Type B pancreatic cell (in vitro differentiated cells): Measurements from ENCODE around the gene BRD9. TPM values are rescaled to one million over a fixed set of nuclear protein-coding genes. Genes with fewer than 3 reads are reported as not detected.
"Not testable (repeated sequence)": the region's sequence is repeated elsewhere in the genome, so short reads cannot be mapped to it uniquely, and the experiment has no call there.

Experiments used
- DNase-seq: peaks from one replicate; pipeline ENCODE4 v3.0.0; 2021; ENCODE audit warnings: mixed read lengths; ENCODE audit not compliant: unreplicated experiment; ENCODE audit errors: extremely low spot score
- H3K27ac Mint-ChIP-seq: 2 replicates; pipeline ENCODE4 v1.8.0; 2021; ENCODE audit warnings: mild to moderate bottlenecking, mixed read lengths
- H3K27me3 Mint-ChIP-seq: 2 replicates; pipeline ENCODE4 v1.8.0; 2021; ENCODE audit warnings: mixed read lengths
- H3K36me3 Mint-ChIP-seq: 2 replicates; pipeline ENCODE4 v1.8.0; 2021; ENCODE audit warnings: mixed read lengths
- H3K4me1 Mint-ChIP-seq: one replicate; pipeline ENCODE4 v1.8.0; 2021; ENCODE audit warnings: mixed read lengths; ENCODE audit not compliant: unreplicated experiment
- H3K4me3 Mint-ChIP-seq: 2 replicates; pipeline ENCODE4 v1.8.0; 2021; ENCODE audit warnings: mild to moderate bottlenecking, mixed read lengths
- H3K9me3 Mint-ChIP-seq: 2 replicates; pipeline ENCODE4 v1.8.0; 2021; ENCODE audit warnings: mixed read lengths
- total RNA-seq: library from RNA; stranded (reverse); gene quantifications from 2 replicates; pipeline ENCODE4 v1.2.1, GENCODE V29; 2021; ENCODE audit warnings: low replicate concordance
- TF ChIP-seq, protein P1 (sequence below): fragments of 200-600 bp; sonication (generic); conservative IDR thresholded peaks from 2 replicates; pipeline ENCODE4 v1.5.0; 2021; ENCODE audit warnings: antibody characterized with exemption, mild to moderate bottlenecking

Gene BRD9
- total RNA-seq, 1 donor from 2014 or later = 55.6 TPM

DNA sequence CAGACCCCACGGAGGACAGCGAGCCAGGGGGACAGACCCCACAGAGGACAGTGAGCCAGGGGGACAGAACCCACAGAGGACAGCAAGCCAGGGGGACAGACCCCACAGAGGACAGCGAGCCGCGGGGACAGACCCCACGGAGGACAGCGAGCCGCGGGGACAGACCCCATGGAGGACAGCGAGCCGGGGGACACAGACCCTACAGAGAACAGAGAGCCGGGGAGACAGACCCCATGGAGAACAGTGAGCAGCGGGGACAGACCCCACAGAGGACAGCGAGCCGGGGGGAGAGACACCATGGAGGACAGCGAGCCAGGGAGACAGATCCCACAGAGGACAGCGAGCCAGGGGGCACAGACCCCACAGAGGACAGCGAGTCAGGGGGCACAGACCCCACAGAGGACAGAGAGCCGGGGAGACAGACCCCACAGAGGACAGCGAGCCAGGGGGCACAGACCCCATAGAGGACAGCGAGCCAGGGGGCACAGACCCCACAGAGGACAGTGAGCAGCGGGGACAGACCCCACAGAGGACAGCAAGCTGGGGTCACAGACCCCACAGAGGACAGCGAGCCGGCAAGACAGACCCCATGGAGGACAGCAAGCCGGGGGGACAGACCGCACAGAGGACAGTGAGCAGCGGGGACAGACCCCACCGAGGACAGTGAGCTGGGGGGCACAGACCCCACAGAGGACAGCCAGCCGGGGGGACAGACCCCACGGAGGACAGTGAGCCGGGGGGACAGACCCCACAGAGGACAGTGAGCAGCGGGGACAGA is 37.4 kb downstream of the BRD9 start:
- H3K27me3 Mint-ChIP-seq = no peaks in the 10 kb centered on the region
- H3K9me3 Mint-ChIP-seq = no peaks in the 10 kb centered on the region
- H3K27ac Mint-ChIP-seq = no peak overlapping the region
- H3K4me1 Mint-ChIP-seq = peaks cover 4% of the 10 kb centered on the region
- no peaks in the 10 kb centered on the region for H3K36me3 Mint-ChIP-seq
- DNase-seq = no peak
- no peak overlapping the region for H3K4me3 Mint-ChIP-seq
- TF ChIP-seq, protein P1, sequence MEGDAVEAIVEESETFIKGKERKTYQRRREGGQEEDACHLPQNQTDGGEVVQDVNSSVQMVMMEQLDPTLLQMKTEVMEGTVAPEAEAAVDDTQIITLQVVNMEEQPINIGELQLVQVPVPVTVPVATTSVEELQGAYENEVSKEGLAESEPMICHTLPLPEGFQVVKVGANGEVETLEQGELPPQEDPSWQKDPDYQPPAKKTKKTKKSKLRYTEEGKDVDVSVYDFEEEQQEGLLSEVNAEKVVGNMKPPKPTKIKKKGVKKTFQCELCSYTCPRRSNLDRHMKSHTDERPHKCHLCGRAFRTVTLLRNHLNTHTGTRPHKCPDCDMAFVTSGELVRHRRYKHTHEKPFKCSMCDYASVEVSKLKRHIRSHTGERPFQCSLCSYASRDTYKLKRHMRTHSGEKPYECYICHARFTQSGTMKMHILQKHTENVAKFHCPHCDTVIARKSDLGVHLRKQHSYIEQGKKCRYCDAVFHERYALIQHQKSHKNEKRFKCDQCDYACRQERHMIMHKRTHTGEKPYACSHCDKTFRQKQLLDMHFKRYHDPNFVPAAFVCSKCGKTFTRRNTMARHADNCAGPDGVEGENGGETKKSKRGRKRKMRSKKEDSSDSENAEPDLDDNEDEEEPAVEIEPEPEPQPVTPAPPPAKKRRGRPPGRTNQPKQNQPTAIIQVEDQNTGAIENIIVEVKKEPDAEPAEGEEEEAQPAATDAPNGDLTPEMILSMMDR = no peak

DNA sequence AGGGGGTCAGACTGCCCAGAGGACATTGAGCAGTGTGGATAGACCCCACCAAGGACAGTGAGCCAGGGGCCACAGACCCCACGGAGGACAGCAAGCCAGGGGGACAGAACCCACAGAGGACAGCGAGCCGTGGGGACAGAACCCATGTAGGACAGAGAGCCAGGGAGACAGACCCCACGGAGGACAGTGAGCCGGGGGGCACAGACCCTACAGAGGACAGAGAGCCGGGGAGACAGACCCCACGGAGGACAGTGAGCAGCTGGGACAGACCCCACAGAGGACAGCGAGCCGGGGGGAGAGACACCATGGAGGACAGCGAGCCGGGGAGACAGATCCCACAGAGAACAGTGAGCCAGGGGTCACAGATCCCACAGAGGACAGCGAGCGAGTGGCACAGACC is 38.4 kb downstream of the BRD9 start:
- H3K4me3 Mint-ChIP-seq = no peak overlapping the region
- H3K27ac Mint-ChIP-seq = no peak overlapping the region

DNA sequence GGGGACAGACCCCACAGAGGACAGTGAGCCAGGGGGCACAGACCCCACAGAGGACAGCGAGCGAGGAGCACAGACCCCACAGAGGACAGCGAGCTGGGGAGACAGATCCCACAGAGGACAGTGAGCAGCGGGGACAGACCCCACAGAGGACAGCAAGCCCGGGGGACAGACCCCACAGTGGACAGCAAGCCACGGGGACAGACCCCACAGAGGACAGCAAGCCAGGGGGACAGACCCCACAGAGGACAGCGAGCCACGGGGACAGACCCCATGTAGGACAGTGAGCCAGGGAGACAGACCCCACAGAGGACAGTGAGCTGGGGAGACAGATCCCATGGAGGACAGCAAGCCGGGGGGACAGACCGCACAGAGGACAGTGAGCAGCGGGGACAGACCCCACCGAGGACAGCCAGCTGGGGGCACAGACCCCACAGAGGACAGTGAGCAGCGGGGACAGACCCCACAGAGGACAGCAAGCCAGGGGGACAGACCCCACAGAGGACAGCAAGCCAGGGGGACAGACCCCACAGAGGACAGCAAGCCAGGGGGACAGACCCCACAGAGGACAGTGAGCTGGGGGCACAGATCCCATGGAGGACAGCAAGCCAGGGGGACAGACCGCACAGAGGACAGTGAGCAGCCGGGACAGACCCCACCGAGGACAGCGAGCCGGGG is 39.0 kb downstream of the BRD9 start:
- not testable (repeated sequence) for H3K4me1 Mint-ChIP-seq, H3K27me3 Mint-ChIP-seq, DNase-seq, H3K9me3 Mint-ChIP-seq, H3K4me3 Mint-ChIP-seq, H3K36me3 Mint-ChIP-seq, H3K27ac Mint-ChIP-seq

More for the DNA sequence above, 38.4 kb downstream of the BRD9 start:
- Mint-ChIP-seq H3K27me3 (no peaks in the 10 kb centered on the region), H3K36me3 (no peaks in the 10 kb centered on the region), H3K9me3 (no peaks in the 10 kb centered on the region), H3K4me1 (peaks cover 2% of the 10 kb centered on the region)
- DNase-seq = no peak
- TF ChIP-seq, protein P1 = no peak

DNA sequence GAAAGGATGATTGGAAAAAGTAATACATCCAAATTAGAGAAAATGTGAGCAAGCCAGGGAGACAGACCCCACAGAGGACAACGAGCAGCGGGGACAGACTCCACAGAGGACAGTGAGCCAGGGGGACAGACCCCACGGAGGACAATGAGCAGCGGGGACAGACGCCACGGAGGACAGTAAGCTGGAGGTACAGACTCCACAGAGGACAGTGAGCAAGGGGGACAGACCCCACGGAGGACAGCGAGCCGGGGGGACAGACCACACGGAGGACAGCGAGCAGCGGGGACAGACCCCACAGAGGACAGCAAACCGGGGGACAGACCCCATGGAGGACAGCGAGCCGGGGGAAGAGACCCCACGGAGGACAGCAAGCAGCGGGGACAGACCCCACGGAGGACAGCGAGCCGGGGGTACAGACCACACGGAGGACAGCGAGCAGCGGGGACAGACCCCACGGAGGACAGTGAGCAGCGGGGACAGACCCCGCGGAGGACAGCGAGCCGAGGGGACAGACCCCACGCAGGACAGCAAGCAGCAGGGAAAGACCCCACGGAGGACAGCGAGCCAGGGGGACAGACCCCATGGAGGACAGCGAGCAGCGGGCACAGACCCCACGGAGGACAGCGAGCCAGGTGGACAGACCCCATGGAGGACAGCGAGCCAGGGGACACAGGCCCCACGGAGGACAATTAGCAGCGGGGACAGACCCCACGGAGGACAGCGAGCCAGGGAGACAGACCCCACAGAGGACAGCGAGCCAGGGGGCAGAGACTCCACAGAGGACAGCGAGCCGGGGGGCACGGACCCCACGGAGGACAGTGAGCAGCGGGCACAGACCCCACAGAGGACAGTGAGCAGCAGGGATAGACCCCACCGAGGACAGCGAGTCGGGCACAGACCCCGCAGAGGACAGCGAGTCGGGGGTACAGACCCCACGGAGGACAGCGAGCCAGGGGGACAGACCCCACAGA is 39.9 kb downstream of the BRD9 start:
- TF ChIP-seq, protein P1 = no peak
- Mint-ChIP-seq H3K36me3 (no peaks in the 10 kb centered on the region), H3K27ac (no peak overlapping the region), H3K9me3 (no peaks in the 10 kb centered on the region), H3K27me3 (no peaks in the 10 kb centered on the region), H3K4me1 (peaks cover 5% of the 10 kb centered on the region), H3K4me3 (no peak overlapping the region)
- no peak for DNase-seq

DNA sequence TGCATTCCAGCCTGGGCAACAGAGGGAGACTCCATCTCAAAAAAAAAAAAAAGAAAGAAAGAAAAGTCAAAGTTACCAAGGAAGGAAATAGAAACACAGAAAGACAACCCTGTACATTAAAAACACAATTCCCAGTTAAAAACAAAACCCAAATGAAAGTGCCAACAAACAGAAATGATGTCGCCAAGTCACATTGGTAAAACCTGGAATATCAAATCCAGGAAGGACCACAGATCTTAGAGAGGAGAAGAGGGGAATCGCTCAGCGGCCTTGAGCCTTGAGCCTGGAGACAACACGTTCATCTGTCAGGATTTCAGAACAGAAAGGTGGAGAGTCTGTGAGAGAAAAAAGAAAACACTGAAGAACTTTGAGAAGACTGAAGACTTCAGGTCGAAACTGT is 40.6 kb downstream of the BRD9 start:
- TF ChIP-seq, protein P1 = no peak
- H3K4me1 Mint-ChIP-seq = peaks cover 5% of the 10 kb centered on the region

More for the DNA sequence above, 40.6 kb downstream of the BRD9 start:
- Mint-ChIP-seq H3K27ac (no peak overlapping the region), H3K9me3 (no peaks in the 10 kb centered on the region), H3K27me3 (no peaks in the 10 kb centered on the region), H3K4me3 (no peak overlapping the region), H3K36me3 (no peaks in the 10 kb centered on the region)
- DNase-seq = no peak
